Measurements from ENCODE around the gene MMP28.

Gene MMP28

GRCh38 chr17:35797918-35798317 is 2.5 kb upstream of the MMP28 start:
- no peak for DNase-seq (ENCODE audit: low read depth in 2 of 2)

- no peak for DNase-seq (ENCODE audit: low read depth in 2 of 2)
Measured at GRCh38 chr17:35797370-35797769, 1.9 kb upstream of the MMP28 start.

GRCh38 chr17:35796942-35797341 is 1.5 kb upstream of the MMP28 start:
- no peak for DNase-seq (ENCODE audit: low read depth in 2 of 2)

- no peak for DNase-seq (ENCODE audit: low read depth in 2 of 2)
Measured at GRCh38 chr17:35795871-35796265, 427 bp upstream of the MMP28 start.

- no peak for DNase-seq (ENCODE audit: low read depth in 2 of 2)
Measured at GRCh38 chr17:35793257-35793656, 2.2 kb downstream of the MMP28 start.

GRCh38 chr17:35791681-35792350 is 3.6 kb downstream of the MMP28 start:
- no peak for DNase-seq (ENCODE audit: low read depth in 2 of 2)

GRCh38 chr17:35790841-35791240 is 4.6 kb downstream of the MMP28 start:
- no peak for DNase-seq (ENCODE audit: low read depth in 2 of 2)

GRCh38 chr17:35788477-35789368 is 6.7 kb downstream of the MMP28 start:
- DNase-seq (ENCODE audit: low read depth in 2 of 2) = peak; percentile 47 to 54

GRCh38 chr17:35786941-35787432 is 8.5 kb downstream of the MMP28 start:
- no peak for DNase-seq (ENCODE audit: low read depth in 2 of 2)

GRCh38 chr17:35784895-35785294 is 10.5 kb downstream of the MMP28 start:
- no peak for DNase-seq (ENCODE audit: low read depth in 2 of 2)

- no peak for DNase-seq (ENCODE audit: low read depth in 2 of 2)
Measured at GRCh38 chr17:35780950-35781349, 14.5 kb downstream of the MMP28 start.

- DNase-seq (ENCODE audit: low read depth in 2 of 2) = no peak
Measured at GRCh38 chr17:35778641-35779196, 16.7 kb downstream of the MMP28 start.

GRCh38 chr17:35775583-35775982 is 19.9 kb downstream of the MMP28 start:
- DNase-seq (ENCODE audit: low read depth in 2 of 2) = no peak

GRCh38 chr17:35775039-35775438 is 20.4 kb downstream of the MMP28 start:
- no peak for DNase-seq (ENCODE audit: low read depth in 2 of 2)

GRCh38 chr17:35774499-35774898 is 20.9 kb downstream of the MMP28 start:
- no peak for DNase-seq (ENCODE audit: low read depth in 2 of 2)

GRCh38 chr17:35773679-35774425 is 21.6 kb downstream of the MMP28 start:
- DNase-seq (ENCODE audit: low read depth in 2 of 2) = no peak

GRCh38 chr17:35773129-35773528 is 22.3 kb downstream of the MMP28 start:
- no peak for DNase-seq (ENCODE audit: low read depth in 2 of 2)

GRCh38 chr17:35769895-35770486 is 25.4 kb downstream of the MMP28 start:
- DNase-seq (ENCODE audit: low read depth in 2 of 2) = no peak

- no peak for DNase-seq (ENCODE audit: low read depth in 2 of 2)
Measured at GRCh38 chr17:35768797-35769196, 26.6 kb downstream of the MMP28 start.

GRCh38 chr17:35766903-35767510 is 28.4 kb downstream of the MMP28 start:
- DNase-seq (ENCODE audit: low read depth in 2 of 2) = no peak

- DNase-seq (ENCODE audit: low read depth in 2 of 2) = no peak
Measured at GRCh38 chr17:35766489-35766877, 29.0 kb downstream of the MMP28 start.

Data from fibroblast of skin of left biceps (primary cell).